Head of caudate nucleus (tissue), 42 donors: ENCODE results near the gene COL23A1.
A peak's percentile ranks its signal among the peaks of the same experiment; 100 is the strongest.

ENCODE experiments used
- DNase-seq, 42 donors: peaks; one replicate each; pipeline versions ENCODE4 v3.0.0 to v3.0.0-alpha.2; 2020 to 2021; ENCODE audit warnings: mixed read lengths in 7 of 42
- intact Hi-C: fragments of 100-400 bp; cut with DNase I; formaldehyde crosslinking; loops from one replicate; pipeline ENCODE4 v1.15.0; 2022

The COL23A1 gene

DNA sequence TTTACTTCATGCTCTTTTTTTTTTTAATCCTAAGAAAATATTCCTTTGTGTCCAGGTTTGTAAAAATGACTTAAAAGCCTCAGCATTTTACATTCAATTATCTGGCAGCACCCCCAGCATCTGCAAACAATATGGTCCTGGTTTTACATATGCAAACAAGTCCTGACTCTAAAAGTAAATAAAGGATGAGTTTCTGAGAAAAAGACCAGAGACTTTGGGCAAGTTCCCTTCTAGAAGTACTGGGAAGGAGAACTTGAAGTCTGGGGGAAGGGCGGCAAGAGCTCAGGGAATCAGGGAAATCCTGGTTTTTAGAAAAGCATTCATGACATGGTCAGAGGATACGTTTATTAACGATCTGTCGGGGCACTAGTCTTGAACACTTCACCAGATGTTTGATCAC, 25.8 kb downstream of the COL23A1 start:
- intact Hi-C loops = no loop called here
- no peak for DNase-seq

DNA sequence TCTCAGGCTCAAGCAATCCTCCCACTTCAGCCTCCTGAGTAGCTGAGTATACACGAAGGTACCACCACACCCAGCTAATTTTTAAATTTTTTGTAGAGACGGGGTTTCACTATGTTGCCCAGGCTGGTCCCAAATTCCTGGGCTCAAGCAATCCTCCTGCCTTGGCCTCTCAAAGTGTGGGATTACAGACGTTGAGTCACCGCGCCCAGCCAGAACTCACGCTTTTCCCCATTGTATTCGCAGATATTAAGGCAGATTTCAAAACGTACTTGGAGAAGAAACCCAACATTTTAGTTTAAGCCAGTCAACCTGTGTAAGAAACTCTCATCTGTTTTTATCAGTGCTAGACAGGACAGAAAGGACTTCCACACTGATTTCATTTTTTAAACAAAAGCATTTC, 26.6 kb downstream of the COL23A1 start:
- DNase-seq = peak in 1 of 42 donors; percentile 1
- intact Hi-C loops = no loop called here

DNA sequence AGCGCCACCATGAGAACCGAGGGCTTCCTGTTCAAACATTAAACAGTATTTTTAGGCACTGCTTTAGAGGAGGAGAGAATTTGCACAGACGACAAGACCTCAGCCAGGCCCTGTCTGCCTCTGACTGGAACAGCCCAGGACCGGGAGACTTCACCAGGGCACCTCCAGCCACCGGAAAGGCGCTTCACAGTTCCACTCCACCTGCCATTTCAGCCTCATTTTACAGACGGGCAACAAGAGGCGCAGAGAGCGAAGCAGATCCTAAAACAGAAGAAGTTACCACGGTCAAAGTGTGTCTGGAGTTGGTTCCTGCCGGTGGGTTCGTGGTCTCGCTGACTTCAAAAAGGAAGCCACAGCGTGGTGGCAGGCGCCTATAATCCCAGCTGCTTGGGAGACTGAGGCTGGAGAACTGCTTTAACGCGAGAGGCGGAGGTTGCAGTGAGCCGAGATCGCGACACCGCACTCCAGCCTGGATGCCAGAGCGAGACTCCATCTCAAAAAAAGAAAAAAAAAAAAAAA, 28.4 kb downstream of the COL23A1 start:
- intact Hi-C loops = no loop called here
- peak in 1 of 42 donors; percentile 34 for DNase-seq

DNA sequence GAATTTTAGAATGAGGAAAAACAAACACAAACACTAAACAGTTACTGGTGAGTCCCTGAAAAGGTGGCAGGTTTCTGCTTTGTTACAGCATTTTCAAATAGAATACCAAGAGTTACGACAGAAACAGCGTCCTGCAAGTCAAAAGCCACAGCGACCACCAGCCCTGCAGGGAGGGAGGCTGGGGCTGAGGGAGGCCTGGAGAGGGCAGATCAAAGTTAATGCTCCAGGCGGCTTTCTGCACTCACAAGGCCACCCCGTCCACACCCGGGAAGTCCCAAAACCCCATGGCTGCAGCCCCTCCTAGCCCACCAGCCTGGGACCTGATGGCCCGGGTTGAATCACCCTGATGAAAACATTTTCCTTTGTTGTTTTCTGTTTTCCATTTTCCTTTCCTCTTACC, 29.3 kb downstream of the COL23A1 start:
- intact Hi-C loops = no loop called here
- DNase-seq = peak in 2 of 42 donors; percentile 4 to 22

DNA sequence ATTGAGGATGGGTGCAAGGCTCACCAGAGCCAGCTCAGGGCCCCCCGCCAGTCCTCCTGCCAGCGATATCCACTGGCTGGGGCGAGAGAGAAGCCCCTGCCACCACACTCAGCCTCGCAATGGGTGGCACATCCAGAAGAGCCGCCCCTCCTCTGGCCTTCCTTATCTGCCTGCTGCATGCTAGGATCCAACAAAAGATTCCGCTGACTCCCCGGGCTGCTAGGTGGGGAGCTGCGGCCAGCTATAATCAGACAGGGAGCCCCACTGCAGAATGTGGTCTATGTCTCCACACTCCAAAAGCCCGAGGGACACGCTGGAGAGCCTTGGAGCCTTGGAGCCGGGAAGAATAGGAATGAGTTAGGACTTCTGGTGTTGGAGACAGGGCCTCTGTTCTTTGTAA, 32.8 kb downstream of the COL23A1 start:
- intact Hi-C loops = no loop called here
- peak in 2 of 42 donors; percentile 1 to 13 for DNase-seq

DNA sequence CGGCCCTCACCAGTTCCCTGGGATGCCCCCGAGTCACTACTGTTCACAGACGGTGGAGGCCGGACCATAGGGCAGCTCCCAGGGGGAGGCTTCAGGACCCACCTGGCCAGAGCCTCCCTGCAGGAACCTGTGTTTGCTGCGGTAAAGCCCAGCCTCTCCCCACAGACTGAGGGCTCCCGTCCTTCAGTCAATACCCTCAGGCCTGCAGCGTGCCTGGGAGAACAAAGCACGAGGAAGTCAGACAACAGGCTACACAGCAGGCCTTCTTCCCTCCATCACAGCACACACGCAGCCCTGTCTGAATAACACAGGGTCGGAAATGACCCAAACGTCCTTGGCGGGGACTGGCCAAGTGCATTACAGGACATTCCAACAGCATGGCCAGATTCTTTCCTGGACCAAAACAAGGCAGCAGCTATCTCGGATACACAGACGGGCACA, 34.4 kb downstream of the COL23A1 start:
- intact Hi-C loops = no loop called here

DNA sequence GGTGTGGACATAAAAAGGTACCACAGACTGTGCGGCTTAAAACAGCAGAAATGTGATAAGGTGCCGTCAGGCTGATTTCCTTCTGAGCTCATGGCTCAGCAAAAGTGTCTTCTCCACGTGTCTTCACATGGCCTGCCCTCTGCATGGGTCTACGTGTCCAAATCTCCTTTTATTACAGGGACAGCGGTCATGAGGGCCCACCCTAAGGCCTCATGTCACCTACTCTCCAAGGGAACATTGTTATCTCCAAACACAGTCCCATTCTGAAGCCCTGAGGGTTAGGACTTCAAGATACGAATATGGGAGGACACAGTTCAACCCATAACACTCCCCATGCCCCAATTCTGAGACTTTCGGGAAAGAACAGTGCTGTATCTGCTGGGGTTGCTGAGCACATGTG, 35.2 kb downstream of the COL23A1 start:
- no peak for DNase-seq
- intact Hi-C loops = no loop called here

More for the DNA sequence above, 34.4 kb downstream of the COL23A1 start:
- DNase-seq = peak in 2 of 42 donors; percentile 4 to 20

DNA sequence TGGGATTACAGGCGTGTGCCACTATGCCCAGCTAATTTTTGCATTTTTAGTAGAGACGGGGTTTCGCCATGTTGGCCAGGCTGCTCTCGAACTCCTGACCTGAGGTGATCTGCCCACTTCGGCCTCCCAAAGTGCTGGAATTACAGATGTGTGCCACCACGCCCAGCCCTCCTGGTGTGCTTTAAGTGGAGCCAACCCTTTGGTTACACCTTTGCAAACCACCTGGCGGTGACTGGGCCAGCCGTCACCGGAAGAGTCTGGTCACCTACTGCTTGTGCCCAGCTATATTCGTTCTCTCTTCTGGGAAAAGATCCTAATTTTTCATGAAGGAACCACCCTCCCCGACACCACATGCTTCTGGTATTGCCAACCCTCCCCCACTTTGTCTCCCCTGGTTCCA, 35.9 kb downstream of the COL23A1 start:
- intact Hi-C loops = loop anchor here (5.0 kb wide), 1 partner anchor 272 kb away; no protein-coding TSS in a partner anchor
- peak in 2 of 42 donors; percentile 2 to 9 for DNase-seq

DNA sequence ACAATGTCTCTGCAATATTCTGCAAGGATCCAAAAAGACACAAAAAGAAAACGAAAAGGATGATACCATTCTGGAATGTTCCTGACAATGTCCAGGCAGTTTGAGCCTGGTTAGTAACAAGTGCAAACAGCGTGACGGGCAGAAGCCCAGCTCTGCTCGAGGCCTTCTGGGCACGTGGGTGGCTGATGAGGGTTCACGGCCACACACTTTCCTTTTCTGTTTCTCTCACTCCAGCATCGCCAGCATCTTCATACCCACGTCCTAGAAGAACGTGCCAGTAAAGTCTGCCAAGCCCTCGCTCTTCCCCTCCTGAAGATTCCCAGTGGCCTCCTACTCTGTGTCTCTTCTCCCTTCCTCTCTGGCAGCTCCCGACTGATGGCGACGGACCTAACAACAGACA, 36.7 kb downstream of the COL23A1 start:
- peak in 2 of 42 donors; percentile 7 to 24 for DNase-seq
- intact Hi-C loops = loop anchor here (5.0 kb wide), 1 partner anchor 271 kb away; no protein-coding TSS in a partner anchor

DNA sequence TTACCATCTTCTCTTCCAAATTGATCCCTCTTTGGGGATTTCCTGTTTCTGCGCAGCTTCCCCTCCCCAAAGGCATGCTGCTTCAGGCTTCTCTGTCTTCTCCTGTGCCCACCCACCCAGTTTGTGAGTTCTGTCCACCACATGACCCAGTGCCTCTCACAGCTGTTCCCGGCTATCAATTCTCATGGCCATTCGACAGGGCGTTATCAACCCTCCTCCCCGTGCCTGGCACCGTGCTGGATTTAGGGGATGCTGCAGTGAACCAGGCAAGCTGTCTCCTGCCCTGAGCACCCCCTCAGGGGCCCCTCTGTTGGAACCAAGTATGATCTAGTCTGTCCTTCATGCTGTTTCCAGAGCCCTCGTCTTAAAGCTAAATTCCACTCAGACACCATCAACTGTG, 38.7 kb downstream of the COL23A1 start:
- peak in 1 of 42 donors; percentile 32 for DNase-seq
- intact Hi-C loops = loop anchor here (5.0 kb wide), 1 partner anchor 269 kb away; no protein-coding TSS in a partner anchor

DNA sequence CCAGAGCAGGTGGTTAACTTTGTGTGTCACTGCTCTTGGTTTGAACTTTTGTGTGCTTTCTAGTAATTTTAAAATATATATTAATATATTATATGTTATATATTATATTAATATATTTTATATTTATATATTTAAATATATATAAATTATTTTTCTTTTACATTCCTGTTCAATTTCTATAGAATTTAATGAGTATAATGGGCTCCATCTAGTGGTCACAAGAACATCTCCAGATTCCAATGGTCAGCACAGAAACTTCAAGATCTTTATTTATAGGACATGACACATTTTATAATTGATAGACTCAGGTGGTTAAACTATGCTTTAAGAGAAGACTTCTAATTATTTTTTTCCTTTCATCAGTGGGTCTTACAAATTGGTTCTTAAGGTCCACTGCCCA, 39.1 kb downstream of the COL23A1 start:
- intact Hi-C loops = loop anchor here (5.0 kb wide), 1 partner anchor 269 kb away; no protein-coding TSS in a partner anchor
- DNase-seq = no peak

DNA sequence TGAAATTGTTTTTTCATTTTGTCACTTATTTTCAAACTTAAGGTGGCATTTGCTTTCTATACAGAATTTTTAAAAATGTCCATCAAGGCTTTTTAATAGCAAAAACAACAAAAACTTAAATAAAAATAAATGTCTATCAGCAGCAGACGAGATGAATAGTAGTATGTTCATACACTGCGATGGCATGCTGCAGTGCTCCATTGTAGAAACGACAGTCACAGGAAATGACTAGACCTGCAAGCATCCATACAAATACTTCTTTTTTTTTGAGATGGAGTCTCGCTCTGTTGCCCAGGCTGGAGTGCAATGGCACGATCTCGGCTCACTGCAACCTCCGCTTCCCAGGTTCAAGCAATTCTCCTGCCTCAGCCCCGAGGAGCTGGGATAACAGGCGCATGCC, 41.4 kb downstream of the COL23A1 start:
- intact Hi-C loops = no loop called here
- no peak for DNase-seq

DNA sequence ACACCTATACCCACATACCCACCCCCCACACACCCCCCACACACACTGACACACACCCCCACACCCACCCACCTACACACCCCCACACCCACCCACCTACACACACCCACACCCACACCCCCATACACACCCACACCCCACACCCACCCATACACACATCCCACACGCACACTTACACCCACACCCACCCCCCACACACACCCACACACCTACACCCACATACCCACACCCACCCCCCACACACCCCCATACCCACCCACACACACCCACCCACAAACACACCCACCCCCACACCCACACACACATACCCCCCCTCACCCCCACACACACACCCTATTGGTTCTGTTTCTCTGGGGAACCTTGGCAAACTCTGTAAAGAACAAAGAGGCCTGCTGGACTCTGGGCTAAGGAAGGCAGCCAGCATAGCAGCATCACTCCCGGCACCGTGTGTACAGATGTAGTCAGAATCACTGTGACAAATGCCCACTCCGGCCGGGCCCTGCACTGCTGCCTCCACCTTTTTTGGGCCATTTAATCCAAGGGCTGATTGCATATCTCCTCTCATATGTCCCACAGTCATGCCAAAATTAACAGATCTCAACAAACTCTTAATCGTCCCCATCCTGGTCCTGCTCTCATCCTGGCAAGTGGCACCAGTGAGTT, 42.3 kb downstream of the COL23A1 start:
- intact Hi-C loops = no loop called here
- peak in 2 of 42 donors; percentile 26 to 41 for DNase-seq

DNA sequence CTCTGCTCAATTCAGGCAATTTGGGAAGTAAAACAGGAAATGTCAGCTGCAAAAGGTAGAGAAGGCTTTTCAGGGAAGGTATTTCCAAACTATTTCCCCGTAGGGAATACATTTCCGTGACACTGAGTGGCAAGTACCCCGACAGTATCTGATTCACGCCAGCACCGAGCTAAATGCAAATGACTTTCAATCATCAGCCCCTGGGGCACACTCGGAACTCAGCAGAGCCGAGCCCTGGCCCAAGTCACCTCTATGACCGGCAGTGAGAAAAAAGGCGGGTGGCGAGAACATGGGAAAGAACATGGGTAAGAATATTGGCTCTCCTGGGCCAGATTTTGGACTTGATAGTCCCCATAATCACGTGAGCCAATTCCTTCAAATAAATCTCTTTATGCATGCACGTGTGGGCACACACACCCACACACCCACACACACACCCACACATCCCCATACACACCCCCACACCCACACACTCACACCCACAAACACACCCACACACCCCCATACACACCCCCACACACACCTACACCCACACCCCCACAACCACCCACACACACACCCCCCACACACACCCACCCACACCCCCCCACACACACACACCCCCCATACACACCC, 43.0 kb downstream of the COL23A1 start:
- intact Hi-C loops = no loop called here
- DNase-seq = no peak

DNA sequence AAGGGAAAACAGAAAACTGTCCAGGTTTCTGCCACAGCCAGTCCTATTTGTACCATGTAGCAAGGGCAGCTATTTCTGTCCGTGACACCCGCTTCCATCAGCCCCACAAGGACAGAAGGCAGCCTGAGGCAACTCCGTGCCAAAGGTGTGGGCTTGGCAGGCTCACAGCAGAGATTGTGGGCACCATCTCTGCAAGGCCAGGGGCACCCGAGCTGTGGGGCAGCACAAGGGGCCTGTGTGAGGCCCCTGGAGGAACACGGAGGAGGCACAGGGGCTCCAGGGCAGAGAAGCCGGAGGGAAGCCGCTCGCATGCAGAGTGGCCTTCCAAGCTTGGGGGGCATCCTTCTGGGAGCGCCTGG, 43.5 kb downstream of the COL23A1 start:
- DNase-seq = no peak
- intact Hi-C loops = no loop called here

DNA sequence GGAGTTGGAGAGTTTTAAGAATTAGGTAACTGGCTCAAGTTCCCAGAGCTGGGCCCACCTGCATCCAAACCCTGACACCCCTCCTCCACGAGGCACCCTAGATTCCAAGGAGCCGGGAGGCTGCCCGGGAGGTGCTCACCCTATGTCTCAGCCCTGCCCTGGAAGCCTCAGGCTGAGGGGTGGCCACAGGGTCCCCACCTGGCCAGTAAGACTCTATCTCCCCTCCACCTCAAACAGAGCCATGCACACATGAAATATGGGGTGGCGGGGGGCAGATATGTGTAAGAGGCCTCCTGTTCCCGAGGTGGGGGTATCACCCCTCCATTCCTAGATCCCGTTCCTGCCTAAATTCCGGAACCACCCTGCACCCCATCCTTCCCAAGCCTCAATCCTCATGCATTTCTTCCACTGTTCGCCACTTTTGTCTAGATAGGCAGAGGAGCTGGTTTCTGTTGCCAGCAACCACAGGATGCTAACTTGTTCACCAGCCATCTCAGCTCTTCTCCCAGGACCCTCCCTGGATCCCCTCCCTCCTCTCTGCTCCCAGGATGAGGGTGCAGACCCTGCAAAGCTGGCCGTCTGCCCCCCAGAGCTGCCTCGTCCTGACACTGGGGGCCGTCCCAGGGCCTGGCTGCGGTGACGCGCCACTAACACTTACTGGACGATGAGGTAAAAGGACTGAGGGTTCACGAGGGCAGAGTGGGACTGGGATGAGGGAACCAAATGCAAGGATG, 44.1 kb downstream of the COL23A1 start:
- intact Hi-C loops = no loop called here
- DNase-seq = no peak

DNA sequence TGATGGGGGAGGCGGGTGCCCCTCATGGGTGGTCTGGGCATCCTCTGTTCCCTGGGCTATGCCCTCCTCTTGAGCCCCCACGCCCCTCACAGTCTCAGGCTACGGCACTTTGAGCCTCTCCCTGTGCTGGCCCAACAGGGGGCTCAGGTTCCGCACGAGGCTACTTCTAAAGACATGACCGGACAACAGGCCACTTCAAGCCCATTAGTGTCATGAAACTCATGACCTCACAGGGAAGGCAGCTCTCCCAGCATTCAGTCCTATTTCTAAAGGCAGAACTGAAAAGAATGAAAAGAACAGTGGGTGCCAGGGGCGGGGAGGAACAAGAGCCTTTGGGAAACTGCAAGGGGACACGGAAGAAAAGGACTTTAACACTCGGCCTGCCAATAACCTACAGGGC, 45.0 kb downstream of the COL23A1 start:
- peak in 3 of 42 donors; percentile 14 to 32 (median 25) for DNase-seq
- intact Hi-C loops = no loop called here

DNA sequence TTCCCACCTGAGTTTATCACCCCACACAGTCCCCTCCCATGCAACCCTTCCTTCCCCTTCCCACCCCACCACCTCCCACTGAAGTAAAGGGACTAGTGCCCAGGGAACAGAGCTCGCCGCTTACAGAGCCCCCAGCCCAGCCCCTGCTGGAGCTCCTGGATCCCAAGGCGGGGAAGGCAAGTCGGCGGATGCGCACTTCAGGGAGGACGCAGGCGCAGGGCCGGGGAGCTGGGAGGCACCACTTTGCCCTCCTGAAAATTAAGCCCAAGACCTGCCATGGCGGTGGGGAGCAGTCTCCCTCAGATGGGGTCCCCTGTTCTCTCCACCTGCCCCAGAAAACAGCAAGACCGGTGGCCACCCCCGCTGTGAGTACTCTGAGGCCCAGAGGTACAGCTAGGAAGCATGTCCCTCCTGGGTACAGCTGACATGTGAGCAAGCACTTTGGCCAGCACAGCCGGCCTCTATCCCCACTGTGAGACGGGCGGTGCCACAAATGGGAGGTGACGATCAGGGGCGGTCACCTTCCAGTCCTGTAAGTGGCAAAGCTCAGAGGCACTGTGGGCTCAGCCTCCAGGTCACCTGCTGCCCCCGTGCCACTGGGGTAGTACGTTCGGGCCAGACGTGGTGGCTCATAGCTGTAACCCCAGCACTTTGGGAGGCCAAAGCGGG, 45.9 kb downstream of the COL23A1 start:
- no peak for DNase-seq
- intact Hi-C loops = no loop called here

DNA sequence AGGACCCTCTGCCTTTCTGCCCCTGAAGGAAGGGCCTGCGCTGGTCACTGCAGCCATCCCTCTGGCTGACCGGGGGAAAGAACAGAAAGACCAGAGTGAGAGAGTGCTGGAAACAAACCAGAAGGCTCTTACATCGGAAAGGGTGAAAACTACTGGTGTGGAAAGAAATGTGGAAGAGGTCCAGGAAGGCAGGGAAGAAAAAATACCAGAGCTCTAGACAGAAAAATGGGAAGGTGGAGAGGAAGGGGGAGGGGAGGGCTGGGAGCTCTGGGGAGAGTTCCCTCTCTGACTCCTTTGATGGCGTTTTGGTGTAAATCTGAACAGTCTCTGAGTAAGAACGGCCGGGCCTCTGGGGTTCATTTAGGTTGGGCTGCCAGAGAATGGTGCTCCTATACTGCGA, 47.7 kb downstream of the COL23A1 start:
- DNase-seq = peak in 4 of 42 donors; percentile 10 to 35 (median 14)
- intact Hi-C loops = no loop called here
